Myocyte (in vitro differentiated cells): Measurements from ENCODE around the gene MED23. TPM values are rescaled to one million over a fixed set of nuclear protein-coding genes. Genes with fewer than 3 reads are reported as not detected.

Source experiments
- DNase-seq: peaks from one replicate; pipeline ENCODE4 v3.0.0-alpha.2; 2012; ENCODE audit warnings: low read depth
- total RNA-seq: library from RNA; depleted of rRNA; stranded (reverse); fragments of >200 nt; gene quantifications from 2 replicates; pipeline ENCODE4 v1.2.3, GENCODE V29; 2014

The MED23 gene
- total RNA-seq, 1 donor from 2014 or later, result 26.5 TPM

- no peak for DNase-seq
Measured at GRCh38 chr6:131642565-131642964, 14.5 kb upstream of the MED23 start.

- no peak for DNase-seq
Measured at GRCh38 chr6:131641554-131641953, 13.5 kb upstream of the MED23 start.

- DNase-seq, result no peak
Measured at GRCh38 chr6:131640576-131640975, 12.5 kb upstream of the MED23 start.

DNA sequence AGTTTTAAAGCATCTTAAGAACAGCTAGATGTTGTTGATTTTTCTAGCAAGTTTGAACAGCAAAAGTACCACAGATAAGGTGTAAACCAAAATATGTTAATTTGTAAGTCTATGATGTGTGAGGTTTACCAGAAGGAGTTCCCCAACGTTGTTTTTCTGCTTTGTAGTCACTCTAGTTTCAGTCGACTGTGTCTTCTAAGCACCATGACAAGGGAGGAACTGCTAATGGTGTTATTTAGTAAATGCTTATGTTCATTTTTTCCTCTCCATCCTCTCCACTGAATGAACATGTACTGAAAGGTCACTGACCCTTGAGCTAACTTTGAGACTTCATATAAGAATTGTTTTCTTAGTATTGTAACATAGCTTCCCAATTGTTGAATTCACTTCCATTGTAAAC is 12.1 kb upstream of the MED23 start:
- DNase-seq, result no peak

- DNase-seq, result no peak
Measured at GRCh38 chr6:131638013-131638412, 10.0 kb upstream of the MED23 start.

DNA sequence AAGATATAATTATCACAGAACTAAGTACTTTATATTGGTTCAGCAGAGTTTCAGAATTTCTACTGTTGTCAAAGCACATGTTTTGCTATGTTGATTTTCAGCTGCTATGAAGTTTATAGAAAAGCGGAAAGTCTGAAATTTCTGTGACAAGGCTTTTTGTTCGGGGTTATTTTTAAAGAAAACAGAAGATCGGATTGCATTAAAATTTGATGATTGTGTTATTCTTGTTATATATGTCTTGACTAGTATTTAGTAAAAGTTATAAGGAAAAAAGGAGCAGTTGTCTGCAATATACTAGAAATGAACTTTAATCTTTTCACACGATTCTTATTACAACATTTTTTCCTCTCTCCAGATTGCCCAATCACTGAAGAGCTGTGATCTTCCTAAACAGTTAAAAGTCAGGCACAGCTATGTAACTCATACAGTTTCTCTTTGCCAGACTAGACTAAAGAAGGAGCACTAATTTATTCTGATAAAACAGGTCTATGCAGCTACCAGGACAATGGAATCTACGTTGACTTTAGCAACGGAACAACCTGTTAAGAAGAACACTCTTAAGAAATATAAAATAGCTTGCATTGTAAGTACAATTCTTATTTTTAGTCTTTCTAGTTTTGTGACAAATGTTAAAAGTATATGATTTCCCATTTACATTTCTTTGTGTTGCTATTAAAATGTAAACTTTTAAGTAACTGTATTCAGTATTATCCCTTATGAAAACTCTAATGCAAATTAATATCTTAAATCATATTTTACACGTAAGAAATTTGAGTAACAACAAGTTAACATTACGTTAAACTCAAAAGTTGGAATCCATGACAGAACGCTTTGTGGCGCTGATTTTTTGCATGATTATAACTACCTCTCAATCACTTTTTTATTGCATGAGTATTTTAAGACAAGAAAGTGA is 9.1 kb upstream of the MED23 start, which contains the start of gene ENPP3:
ENPP3 (plus strand) TSS at position 423 of the 913 bp plus-strand sequence; CDS start at position 506, 83 bp downstream.
- DNase-seq, result no peak

DNA sequence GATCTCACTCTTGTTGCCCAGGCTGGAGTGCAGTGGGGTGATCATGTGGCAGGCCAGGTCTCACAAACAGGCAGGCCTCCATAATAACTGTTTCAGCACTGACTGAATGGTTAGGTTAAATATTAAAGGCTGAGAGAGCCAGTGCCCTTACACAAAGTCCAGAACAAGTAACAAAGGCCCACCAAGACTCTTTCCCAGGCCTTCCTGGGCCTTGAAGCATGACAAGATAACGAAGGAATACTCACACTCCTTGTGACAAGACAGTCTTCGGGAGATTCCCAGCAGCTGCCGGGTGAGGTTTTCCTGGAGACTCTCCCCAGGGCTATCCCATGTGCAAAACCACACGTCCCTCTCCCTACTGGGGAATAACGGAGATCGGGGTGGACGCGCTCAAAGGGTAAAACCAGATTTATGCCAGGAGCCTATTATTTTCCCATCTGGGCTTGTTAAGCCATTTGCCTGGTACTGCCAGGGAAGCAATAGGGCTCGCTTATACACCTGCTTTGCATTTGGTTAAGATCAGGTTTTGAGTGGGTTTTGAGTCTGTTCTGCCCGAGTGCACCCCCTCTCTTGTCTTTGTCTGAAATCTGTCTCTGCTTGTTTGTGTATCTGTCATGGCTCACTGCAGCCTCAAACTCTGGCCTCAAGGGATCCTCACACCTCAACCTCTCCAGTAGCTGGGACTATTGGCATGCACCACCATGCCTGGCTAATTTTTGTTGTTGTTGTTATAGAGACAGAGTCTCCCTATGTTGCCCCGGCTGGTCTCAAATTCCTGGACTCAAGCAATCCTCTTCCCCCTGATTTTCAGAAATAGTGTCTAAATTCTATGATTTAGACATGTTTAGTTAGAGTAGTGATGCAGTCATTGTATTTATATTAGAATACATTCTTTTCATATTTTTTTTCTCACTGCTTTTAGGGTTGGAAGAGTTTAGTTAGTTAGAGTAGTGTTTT is 7.6 kb upstream of the MED23 start:
- DNase-seq, result no peak

DNA sequence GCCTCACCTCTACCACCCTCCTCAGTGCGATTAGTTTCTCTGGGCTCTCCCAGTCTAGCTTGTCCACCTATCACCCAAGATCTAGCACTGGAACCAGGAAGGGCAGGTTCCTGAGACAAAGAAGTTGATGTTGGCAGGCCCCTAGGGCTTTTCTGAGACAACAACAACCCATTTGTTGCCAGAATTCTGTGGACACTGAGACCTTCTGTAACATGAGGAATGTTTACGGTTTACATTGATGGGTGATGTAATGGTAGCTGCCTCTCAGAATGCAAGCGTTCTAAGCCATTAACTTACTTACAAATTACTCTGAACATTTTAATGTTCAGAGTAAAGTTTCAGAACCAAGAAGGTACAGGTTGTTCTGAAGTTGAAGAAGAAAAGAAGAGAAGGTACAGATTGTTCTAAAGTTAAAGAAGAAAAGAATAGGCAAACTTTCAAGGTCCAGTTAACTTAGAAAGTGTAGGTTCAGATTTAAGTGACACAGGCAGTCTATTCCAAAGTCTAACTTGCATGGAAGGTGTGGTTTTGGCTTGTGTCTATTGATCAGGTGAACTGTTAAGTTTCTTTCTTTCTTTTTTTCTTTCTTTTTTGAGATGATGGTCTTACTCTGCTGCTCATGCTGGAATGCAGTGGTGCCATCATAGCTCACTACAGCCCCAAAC is 3.7 kb upstream of the MED23 start:
- DNase-seq, result no peak

- no peak for DNase-seq
Measured at GRCh38 chr6:131629651-131630050, 1.6 kb upstream of the MED23 start.

DNA sequence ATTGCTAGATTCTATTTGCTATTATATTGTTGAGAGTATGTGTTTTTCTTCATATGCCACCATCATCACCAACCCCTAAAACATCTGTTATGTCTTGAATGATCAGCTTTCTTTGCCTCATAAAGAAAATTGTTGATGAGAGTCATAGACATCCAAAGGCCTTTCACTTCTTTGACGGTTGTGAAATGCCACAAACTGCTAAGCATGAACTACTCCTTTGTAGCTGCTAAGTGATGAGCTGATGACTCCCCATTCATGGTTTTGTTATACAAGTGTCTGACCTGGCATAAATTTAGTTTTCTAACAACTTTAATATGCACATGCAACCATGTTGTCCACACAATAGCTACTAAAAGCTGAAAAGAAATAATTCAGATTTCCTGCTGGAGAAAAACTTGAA is 684 bp upstream of the MED23 start:
- DNase-seq, result no peak

- DNase-seq, result no peak
Measured at GRCh38 chr6:131615275-131615674, 12.8 kb downstream of the MED23 start.

DNA sequence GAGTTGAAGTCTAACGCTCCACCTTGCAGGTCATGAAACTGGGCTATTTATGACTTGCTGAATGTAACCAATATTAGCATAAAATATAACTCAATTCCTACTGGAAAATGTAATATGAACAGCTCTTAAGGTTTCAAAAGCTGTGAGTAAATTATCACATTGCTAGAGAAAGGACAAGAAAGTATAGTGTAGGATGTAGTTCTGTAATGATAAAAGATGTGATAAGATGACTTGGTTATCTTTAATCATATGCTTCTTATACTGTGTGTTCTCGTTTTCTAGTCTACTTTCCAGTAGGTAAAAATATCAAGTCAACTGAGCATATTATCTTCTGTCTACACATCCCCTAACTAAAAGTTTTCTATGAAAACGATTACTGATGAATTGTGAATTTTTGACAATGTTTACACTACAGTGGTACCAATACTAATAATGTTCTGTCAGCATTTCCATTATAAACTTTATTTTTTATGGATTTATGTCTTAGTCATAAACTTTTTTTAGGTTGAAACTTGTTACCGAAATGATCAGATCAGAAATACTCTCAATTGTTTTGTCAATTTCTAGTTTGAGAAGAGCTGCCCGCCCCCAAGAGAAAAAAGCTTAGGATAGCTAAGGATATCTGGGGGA is 14.6 kb downstream of the MED23 start:
- no peak for DNase-seq

- peak; percentile 31 for DNase-seq
Measured at GRCh38 chr6:131602781-131603312, 25.2 kb downstream of the MED23 start.

- peak; percentile 24 for DNase-seq
Measured at GRCh38 chr6:131600716-131601115, 27.3 kb downstream of the MED23 start.

GRCh38 chr6:131597446-131597845 is 30.6 kb downstream of the MED23 start:
- no peak for DNase-seq

DNA sequence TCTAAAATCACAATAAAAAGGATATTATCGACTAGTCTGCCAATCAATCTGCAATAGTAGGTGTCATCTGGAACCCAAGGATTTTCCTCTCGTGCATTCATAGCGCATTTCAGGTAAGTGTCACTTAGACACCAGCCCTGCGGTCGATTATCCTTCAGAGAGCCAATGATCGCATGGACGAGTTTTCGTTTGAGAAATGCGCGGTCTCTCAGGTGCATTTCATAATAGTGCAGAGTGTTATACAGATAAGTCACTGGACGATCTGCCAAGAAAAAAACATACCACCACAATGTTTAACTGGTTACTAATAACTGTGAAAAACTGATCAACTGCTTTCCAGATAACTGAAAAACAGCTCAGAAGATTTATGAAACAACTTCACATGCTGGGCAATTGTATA is 34.0 kb downstream of the MED23 start:
- DNase-seq, result no peak

DNA sequence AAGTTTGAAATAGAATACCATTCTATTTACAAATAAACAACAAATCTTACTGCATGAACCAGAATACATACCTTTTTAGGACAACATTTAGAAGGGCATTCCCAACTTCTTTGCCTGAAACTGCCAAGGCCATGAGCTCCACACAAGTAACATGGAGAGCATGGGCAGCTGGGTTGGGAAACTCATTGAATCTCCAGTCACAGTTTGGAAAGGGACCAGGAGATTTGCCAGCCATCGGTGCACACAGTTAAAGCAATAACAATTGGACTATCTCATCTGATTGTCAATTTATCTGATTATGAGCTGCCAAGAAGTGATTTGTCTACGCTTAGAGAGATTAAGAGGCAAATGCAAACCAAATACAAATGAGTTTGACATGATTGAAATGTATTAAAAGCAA is 35.1 kb downstream of the MED23 start:
- no peak for DNase-seq

GRCh38 chr6:131588643-131589042 is 39.4 kb downstream of the MED23 start:
- no peak for DNase-seq

- no peak for DNase-seq
Measured at GRCh38 chr6:131587909-131588308, 40.1 kb downstream of the MED23 start.

GRCh38 chr6:131586543-131586942 is 41.5 kb downstream of the MED23 start:
- DNase-seq, result no peak

DNA sequence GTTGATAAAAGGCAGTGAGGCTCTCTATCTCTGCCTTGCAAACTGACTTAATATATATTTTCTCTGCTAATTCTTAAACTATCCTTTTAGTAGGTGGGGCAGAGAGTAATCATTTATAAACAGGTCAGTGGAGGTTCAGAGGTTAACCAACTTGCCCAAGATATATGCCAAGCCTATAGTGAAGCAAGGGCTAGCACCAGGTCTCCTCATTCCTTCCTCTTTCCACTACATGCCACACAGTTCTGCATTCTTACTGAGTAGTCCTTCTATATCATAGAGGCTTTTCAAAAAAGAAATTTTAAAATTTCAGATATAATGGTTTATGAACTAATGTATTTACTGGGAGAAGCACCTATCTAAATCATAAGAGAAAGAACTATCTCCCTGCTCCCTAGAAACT is 46.5 kb downstream of the MED23 start:
- no peak for DNase-seq
